Heart left ventricle (tissue), 16 donors: ENCODE data around the gene WDR35. TPM values are rescaled to one million over a fixed set of nuclear protein-coding genes. Genes with fewer than 3 reads are reported as not detected.

Source experiments
- ATAC-seq, 4 donors: fragments of 200-7000 bp; cut with Tn5 transposase; one replicate each; pipeline ENCODE4 v1.9.1; 2020 to 2022; ENCODE audit warnings: moderate library complexity in 4 of 4, mild to moderate bottlenecking in 3 of 4, moderate number of reproducible peaks in 1 of 4
- DNase-seq, 5 donors: peaks; one replicate each; pipeline ENCODE4 v3.0.0-alpha.2; 2020
- H3K27ac ChIP-seq, 12 donors: fragments of 200-600 bp; sonication (generic) in 4 of 12; one replicate each; pipeline versions ENCODE4 v1.5.0 to v1.8.0; 2016 to 2022; ENCODE audit warnings: mild to moderate bottlenecking in 2 of 12
- H3K27me3 ChIP-seq, 9 donors: fragments of 200-600 bp; sonication (generic) in 2 of 9; one replicate each; pipeline versions ENCODE4 v1.5.1 to v1.8.0; 2016 to 2022; ENCODE audit warnings: mild to moderate bottlenecking in 3 of 9
- H3K36me3 ChIP-seq, 9 donors: fragments of 200-600 bp; sonication (generic) in 2 of 9; one replicate each; pipeline versions ENCODE4 v1.5.0 to v1.8.0; 2018 to 2022; ENCODE audit warnings: mild to moderate bottlenecking in 2 of 9
- H3K4me1 ChIP-seq, 12 donors: fragments of 200-600 bp; sonication (generic) in 4 of 12; one replicate each; pipeline versions ENCODE4 v1.5.0 to v1.8.0; 2016 to 2022; ENCODE audit warnings: mild to moderate bottlenecking in 3 of 12
- H3K4me3 ChIP-seq, 12 donors: fragments of 200-600 bp; sonication (generic) in 4 of 12; one replicate each; pipeline versions ENCODE4 v1.5.0 to v1.8.0; 2017 to 2022; ENCODE audit warnings: mild to moderate bottlenecking in 9 of 12, moderate library complexity in 4 of 12
- H3K9me3 ChIP-seq, 12 donors: fragments of 200-600 bp; sonication (generic) in 4 of 12; one replicate each; pipeline versions ENCODE4 v1.5.0 to v1.8.0; 2016 to 2022; ENCODE audit warnings: mild to moderate bottlenecking in 1 of 12
- CTCF ChIP-seq, 12 donors: fragments of 200-600 bp; sonication (generic) in 4 of 12; IDR thresholded peaks; one replicate each; pipeline versions ENCODE4 v1.5.0 to v1.8.0; 2018 to 2022; ENCODE audit warnings: antibody characterized with exemption in 12 of 12, mild to moderate bottlenecking in 5 of 12
- POLR2A ChIP-seq, 2 donors: fragments of 450-650 bp; IDR thresholded peaks; one replicate each; pipeline ENCODE4 v1.6.1; 2017; ENCODE audit warnings: antibody characterized with exemption in 2 of 2, mild to moderate bottlenecking in 2 of 2, moderate library complexity in 2 of 2
- WGBS, 4 donors: extraction: QIAGEN DNeasy Blood & Tissue Kit in 2 of 4; methylation state at CpG; one replicate each; pipeline versions ENCODE4 v1.1.5 to v1.1.7; 2013 to 2018; 5-methylcytosine and 5-hydroxymethylcytosine counted together
- intact Hi-C, 10 donors: fragments of 100-400 bp; cut with DNase I; formaldehyde crosslinking; loops; one replicate each; pipeline versions ENCODE4 v1.11.1 to v1.14.2; 2022
- polyA plus RNA-seq, 2 donors: library from polyadenylated mRNA; stranded (reverse); fragments of 200-250 nt; gene quantifications; one replicate each; pipeline ENCODE4 v1.2.3, GENCODE V29; 2013
- total RNA-seq, 9 donors: library from RNA; depleted of rRNA in 2 of 9; stranded (reverse); fragments of >200 nt in 2 of 9; fragmentation: NEBNext Ultra II Directional in 3 of 9; extraction: Animal tissue kit (Norgen Biotek cat#: 25700) in 3 of 9; gene quantifications; one replicate each; pipeline versions ENCODE4 v1.1.0 to v1.2.4, GENCODE V29; 2016 to 2023
- donor health status: ischemic (EF 13 %, LVEDD 7.1; RV severe dilation, severe dysfunction).
- donor health status: healthy with polysubstance abuse.
- donor health status: DM: no; HTN: yes; CAD: no.
- donor health status: DM: no; HTN: no; CAD: no.
- donor health status: ischemic (EF 25% LVEDD 6.9; RV normal size, moderate dysfunction).
- donor health status: ischemic (EF 25% LVEDD 5.7; RV mildly dilated, moderate dysfunction).
- donor health status: healthy.
- donor health status: DM: yes; HTN: yes; CAD: no.
- donor health status: ischemic (EF 35%, LVEDD 5.7; RV mildly dilated, moderate dysfunction).
- donor health status: nonischemic (EF 11% LVEDD 7.7; RV severe dilation, severe dysfunction).
- donor health status: DM: yes; HTN: yes; CAD: no.
- donor health status: PGD.
- donor health status: ischemic (EF 29% LVEDD 5.4; RV normal size, mild dysfunction).
- donor health status: nonischemic (EF 23%, LVEDD 6.1; RV moderate dilation, normal function).

WDR35 gene
- total and polyA plus RNA-seq, 11 donors: 1.1 to 8.5 (median 5.0) TPM

GRCh38 chr2:19916385-19916950 is 73.4 kb downstream of the WDR35 start:
- WGBS, 4 donors: 76 to 86% (median 82%) methylated on average over 3 to 6 of the region's 6 CpGs
- peaks cover 0 to 17% (median 4%) of the 10 kb centered on the region in 9 donors for H3K36me3 ChIP-seq
- ATAC-seq (no peak), DNase-seq (no peak)
- H3K9me3 ChIP-seq: no peaks in the 10 kb centered on the region
- no peak for TF ChIP-seq CTCF (IDR thresholded peaks at IDR 0.05)
- TF ChIP-seq POLR2A (IDR thresholded peaks at IDR 0.05): no peak
- no peak overlapping the region for H3K4me3 ChIP-seq
- no peak overlapping the region for H3K27ac ChIP-seq
- no peaks in the 10 kb centered on the region for H3K27me3 ChIP-seq
- intact Hi-C loops: no loop called here
- no peaks in the 10 kb centered on the region for H3K4me1 ChIP-seq

DNA sequence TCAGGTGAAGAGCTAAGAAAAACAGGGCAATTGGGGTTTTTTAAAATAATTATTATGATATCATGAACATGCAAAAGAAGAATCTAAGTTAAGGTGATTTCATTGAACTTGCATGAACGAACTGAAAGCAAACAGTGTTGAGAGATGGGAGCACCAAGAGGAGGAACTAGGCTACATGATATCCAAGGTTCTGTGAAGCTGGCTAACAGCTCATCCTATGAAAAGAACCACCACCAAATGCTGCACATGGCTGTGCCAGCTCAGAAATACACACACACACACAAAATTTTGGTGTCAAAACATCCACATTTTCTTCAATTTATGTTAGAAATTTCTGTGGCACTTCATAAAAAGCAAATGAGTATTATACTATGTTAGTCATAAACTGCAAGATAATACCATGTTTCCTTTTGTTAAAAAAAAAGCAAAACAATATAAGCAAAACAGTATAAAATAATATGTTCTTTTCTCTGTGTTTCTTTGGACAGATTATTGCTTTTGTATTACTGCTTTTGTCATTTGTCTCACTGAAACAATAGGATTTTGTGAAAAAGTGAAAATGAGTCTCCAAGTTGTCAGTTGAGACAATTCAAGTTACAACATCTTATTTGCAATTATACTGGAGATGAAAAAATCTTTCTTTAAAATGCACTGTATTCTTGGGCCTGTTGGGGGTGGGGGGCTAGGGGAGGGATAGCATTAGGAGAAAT is 75.5 kb downstream of the WDR35 start:
- Histone ChIP-seq H3K36me3 (peaks cover 0 to 18% (median 4%) of the 10 kb centered on the region in 9 donors), H3K4me3 (no peak overlapping the region), H3K4me1 (no peaks in the 10 kb centered on the region), H3K27me3 (no peaks in the 10 kb centered on the region), H3K27ac (no peak overlapping the region), H3K9me3 (no peaks in the 10 kb centered on the region)
- WGBS, 4 donors: 84 to 95% (median 91%) methylated on average over 1 of the region's 1 CpG
- TF ChIP-seq CTCF (IDR thresholded peaks at IDR 0.05) (no peak), POLR2A (IDR thresholded peaks at IDR 0.05) (no peak)
- intact Hi-C loops: no loop called here
- no peak for DNase-seq
- ATAC-seq: no peak

GRCh38 chr2:19911808-19912509 is 77.9 kb downstream of the WDR35 start:
- Histone ChIP-seq H3K27me3 (no peaks in the 10 kb centered on the region), H3K9me3 (no peaks in the 10 kb centered on the region), H3K27ac (no peak overlapping the region), H3K4me3 (no peak overlapping the region), H3K36me3 (peaks cover 0 to 18% (median 4%) of the 10 kb centered on the region in 9 donors), H3K4me1 (no peaks in the 10 kb centered on the region)
- DNase-seq (no peak), ATAC-seq (no peak)
- intact Hi-C loops: no loop called here
- 88 to 96% (median 93%) methylated on average over 9 of the region's 9 CpGs for WGBS, 4 donors
- TF ChIP-seq POLR2A (IDR thresholded peaks at IDR 0.05) (no peak), CTCF (IDR thresholded peaks at IDR 0.05) (no peak)

- 1 to 3% (median 2%) methylated on average over 20 to 21 of the region's 21 CpGs for WGBS, 4 donors
- Histone ChIP-seq H3K27me3 (no peaks in the 10 kb centered on the region), H3K9me3 (no peaks in the 10 kb centered on the region), H3K4me1 (peaks cover 0 to 43% (median 31%) of the 10 kb centered on the region in 12 donors), H3K27ac (peak overlapping the region; percentile 91 to 98 (median 96)), H3K36me3 (no peaks in the 10 kb centered on the region), H3K4me3 (peak overlapping the region; percentile 75 to 97 (median 84))
- ATAC-seq (peak; percentile 6 to 19 (median 11)), DNase-seq (no peak)
- intact Hi-C loops: loop anchor here in 1 of 10 donors (5.0 kb wide), 1 partner anchor 150 kb away; the partner anchor contains the start of gene LAPTM4A
- TF ChIP-seq POLR2A (IDR thresholded peaks at IDR 0.05) (no peak), CTCF (IDR thresholded peaks at IDR 0.05) (no peak)
These were observed 87.6 kb downstream of the WDR35 start for GRCh38 chr2:19902216-19902740.
